ENCODE results near the gene GGNBP2.

GRCh38 chr17:36545077-36545464 is 352 bp downstream of the GGNBP2 start:
- no peak for TF ChIP-seq CTCF (IDR thresholded peaks at IDR 0.05)
- no peak for TF ChIP-seq REST (IDR thresholded peaks at IDR 0.05; ENCODE audit: insufficient read depth in 1 of 2, low read depth in 2 of 2, low read length in 1 of 2)

All from Panc1 (cell line).